ENCODE results near the gene SLC5A11.
"Not testable (repeated sequence)": the region's sequence is repeated elsewhere in the genome, so short reads cannot be mapped to it uniquely, and the experiment has no call there.

SLC5A11 gene

DNA sequence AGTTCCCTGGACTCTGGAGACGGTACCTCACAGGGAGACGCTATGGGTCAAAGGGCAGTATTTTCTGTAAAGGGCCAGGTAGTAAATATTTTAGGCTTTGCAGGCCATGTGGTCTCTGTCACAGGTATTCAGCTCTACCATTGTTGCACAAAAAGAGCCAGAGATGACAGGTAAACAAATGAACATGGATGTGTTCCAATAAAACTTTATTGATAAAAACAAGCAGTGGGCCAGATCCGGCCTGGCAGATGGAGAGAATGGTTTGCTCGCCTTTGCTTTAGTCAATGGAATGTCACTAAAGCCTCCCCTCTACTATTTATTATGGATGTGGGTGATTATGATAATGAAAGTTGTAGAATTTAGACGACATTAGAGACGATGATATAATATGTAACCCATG is 8.9 kb upstream of the SLC5A11 start:
- no peak for DNase-seq

DNA sequence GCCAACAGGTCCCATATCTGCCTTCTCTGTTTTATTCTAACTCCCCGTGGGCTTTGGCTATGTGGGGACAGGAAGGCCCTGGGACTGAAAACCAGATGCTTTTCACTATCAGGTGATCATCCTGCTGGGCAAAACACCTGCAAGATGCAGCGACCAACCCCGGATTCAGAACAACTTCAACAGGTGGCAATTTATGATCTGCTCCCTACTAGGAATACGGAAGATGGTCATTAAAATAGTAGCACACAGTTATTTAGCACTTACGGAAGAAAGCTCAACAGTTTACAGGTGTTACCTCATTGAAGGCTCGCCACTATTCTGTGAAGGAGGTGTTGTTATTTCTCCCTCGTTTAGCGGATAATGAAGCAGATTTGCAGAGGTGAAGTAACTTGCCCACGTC is 7.8 kb upstream of the SLC5A11 start:
- no peak for DNase-seq

DNA sequence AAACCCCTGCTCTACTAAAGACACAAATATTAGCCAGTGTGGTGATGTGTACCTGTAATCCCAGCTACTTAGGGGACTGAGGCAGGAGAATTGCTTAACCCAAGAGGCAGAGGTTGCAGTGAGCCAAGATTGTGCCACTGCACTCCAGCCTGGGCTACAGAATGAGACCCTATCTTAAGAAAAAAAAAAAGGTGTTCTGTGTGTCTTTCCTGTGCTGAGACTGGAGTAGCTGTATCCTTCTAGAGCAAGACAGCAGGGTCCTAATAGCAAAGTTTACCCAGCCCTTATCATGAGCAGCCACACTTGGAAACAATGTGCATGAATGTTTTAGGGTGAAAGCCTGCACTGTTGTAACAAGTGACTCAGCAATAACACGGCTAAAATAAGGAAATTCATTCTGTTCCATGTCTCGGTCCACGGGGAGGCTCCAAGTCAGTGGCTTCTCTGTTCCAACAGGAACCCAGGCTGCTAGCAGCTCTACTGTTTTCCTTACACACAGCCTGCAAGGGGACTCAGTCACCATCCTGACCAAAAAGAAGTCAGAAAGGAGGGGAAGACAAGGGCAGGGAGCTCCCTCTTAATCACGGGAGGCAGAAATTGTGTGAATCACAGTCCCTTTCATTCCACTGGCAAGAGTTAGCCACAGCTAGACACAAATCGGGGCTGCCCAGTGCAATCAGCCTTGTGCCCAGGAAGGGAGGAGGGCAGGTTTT is 7.1 kb upstream of the SLC5A11 start:
- no peak for DNase-seq

DNA sequence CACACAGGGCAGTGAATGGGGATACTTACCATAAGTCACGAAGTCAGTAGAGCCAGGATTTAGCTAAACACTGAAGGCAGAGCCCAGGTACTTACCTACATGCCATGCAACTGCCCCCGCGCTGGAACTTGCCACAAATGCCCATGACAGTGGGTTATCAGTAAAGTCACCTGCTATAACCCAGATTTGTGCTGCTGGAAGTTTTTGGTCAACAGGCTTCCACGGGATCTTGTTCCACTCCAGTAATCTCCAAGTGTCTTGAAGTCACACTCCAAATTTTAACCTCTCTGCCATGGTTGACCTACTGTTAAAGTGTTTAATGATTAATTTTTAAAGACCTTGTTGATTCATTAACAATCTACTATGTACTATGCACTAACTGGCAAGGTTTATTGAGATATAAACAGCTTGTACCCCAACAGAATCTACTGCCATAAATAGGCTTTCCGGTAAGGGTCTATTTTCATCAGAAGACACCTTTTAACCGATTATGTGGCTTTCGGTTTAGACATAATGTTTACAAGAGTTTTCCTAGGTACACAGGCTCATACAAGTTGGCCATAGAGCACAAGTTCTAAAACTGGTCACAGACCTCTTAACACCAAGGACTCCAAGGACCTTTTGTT is 6.3 kb upstream of the SLC5A11 start:
- DNase-seq, result no peak

DNA sequence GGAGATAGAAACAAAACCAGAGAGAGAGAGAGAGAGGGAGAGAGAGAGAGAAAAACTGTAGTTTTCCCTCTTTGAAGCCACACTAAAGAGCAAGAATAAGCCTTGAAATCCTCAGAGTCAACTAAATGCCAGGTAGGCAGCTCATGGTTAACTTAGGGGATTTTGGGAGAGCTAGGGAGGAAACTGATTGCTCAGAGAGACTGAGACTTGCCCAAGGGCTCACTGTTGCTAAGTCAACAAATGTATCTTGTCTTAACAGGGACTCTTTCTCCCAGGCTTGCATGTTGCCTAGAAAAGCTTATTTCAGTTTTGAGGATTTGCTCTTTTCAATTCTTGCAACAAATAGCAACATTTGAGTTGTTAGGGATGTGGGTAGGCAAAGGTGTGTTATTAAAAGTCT is 4.5 kb upstream of the SLC5A11 start:
- no peak for DNase-seq

DNA sequence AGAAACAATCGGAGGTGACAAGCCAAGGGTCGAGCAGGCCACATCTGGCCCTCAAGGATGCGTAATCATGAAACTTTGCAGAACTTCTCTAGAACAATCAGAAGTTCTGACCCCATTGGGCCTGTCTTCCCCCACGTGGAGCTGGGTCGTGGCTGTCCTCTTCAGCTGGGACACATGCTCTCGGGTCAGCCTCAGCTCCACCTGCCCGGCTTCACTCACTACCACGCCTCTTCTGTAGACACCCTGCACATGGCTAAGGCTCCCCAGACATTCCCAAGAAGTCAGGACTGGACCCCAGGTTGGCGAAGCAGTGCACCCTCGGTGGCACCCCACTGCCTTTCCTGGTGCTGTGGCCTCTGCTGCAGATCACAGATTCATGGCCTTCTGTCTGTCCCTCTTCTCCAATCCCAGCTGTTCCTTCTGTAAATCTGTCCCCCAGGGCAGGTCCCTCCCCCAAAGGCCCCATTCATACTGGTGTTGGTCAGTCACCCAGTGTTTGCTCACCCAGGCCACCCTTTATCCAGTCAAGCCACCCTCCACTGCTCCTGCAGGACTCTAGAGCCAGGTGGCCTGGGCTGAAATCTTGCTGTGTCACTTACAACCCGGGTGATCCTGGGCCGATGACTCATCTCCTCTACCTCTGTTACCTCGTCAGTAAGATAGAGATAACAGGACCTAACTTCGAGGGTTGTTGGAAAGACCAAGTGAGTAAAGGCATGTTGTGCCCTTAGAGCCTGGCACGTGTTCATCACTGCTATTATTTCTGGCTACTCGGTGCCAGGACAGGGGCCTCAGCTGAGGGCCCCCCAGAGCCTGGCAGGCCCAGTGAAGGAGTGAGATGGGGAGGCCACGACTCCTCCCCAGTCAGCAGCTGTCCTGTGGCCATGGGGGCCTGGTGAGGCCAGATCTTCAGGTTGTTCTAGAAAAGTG is 1.4 kb upstream of the SLC5A11 start:
- no peak for DNase-seq

DNA sequence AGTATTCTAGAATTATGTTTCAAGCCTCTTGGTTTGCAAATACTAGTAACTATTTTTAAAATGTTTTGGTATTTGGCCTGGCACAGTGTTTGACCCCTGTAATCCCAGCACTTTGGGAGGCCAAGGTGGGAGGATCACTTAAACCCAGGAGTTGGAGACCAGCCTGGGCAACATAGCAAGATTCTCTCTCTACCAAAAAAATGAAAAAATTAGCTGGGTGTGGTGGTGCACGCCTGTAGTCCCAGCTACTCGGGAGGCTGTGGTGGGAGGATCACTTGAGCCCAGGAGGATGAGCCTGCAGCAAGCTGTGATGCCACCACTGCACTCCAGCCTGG is 765 bp upstream of the SLC5A11 start:
- not testable (repeated sequence) for DNase-seq

DNA sequence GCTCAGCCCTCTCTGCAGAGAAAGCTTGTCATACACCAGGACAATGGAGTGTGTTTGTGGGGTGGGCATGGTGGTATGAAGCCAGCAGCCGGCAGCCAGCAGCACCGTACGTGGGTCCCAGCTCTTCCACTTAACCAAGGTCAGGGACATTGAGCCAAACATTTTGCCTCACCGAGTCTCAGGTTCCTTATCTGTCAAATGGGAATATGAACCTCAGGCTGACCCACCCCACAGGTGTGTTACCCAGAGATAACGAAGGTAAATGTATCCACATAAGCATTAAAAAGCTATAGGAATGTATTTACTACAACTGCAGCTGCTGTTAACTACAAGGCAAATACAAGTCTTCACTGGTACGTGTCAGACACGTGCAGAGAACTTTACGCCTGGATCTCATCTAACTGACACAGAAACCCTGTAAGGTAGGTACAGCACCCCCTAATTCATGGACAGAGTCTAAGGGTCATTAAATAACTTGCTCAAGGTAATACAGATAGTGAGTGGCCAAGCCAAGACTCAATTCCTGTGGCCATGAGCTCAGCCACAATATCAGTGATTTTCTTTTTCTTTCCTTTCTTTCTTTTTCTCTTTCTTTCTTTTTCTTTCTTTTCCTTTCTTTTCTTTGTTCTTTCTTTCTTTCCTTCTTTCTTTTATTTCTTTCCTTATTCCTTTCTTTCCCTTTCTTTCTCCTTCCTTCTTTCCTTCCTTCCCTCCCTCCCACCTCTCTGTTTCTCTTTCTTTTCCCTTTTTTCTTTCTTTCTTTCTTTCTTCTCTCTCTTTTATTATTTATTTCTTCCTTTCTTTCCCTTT is 990 bp downstream of the SLC5A11 start:
- DNase-seq, result no peak

DNA sequence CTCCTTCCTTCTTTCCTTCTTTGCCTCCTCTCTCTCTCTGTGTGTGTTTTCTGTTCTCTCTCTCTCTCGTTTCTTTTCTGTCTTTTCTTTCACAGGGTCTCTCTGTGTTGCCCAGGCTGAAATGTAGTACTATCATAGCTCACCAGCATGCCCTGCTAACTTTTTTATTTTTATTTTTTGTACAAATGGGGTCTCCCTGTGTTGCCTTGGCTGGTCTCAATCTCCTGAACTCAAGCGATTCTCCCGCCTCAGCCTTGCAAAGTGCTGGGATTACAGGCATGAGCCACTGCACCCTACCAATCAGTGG is 1.5 kb downstream of the SLC5A11 start:
- no peak for DNase-seq

DNA sequence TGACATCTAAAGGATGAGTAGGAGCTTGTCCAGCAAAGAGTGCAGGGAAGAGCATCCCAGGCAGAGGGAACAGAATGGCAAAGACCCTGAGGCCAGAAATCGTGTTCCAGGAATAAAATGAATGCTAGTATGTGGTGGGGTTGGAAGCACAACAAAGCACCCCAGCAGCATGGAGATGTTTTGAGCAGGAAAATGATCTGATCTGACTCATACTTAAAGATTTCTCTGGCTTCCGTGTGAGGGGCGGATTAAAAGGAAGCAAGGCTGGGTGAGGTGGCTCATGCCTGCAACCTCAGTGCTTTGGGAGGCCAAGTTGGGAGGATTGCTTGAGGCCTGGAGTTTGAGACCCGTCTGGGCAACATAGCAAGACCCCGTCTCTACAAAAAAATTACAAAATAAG is 2.3 kb downstream of the SLC5A11 start:
- no peak for DNase-seq

DNA sequence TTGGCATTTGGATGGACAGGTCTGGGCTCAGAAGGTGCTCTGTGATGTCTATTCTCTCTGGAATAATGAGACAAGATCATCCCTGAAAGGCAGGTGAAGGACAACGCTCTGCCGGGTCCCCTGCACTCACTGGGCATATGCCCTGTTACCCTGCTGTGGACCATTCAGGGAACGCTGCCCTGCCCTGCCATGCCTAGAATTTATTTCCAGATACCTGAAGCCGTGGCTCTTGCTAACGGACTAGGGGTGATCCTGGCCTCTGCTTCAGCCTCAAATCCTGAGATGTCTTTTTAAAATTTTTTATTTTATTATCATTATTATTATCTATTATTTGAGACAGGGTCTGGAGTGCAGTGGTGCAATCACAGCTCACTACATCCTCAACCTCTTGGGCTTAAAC is 3.9 kb downstream of the SLC5A11 start:
- no peak for DNase-seq

DNA sequence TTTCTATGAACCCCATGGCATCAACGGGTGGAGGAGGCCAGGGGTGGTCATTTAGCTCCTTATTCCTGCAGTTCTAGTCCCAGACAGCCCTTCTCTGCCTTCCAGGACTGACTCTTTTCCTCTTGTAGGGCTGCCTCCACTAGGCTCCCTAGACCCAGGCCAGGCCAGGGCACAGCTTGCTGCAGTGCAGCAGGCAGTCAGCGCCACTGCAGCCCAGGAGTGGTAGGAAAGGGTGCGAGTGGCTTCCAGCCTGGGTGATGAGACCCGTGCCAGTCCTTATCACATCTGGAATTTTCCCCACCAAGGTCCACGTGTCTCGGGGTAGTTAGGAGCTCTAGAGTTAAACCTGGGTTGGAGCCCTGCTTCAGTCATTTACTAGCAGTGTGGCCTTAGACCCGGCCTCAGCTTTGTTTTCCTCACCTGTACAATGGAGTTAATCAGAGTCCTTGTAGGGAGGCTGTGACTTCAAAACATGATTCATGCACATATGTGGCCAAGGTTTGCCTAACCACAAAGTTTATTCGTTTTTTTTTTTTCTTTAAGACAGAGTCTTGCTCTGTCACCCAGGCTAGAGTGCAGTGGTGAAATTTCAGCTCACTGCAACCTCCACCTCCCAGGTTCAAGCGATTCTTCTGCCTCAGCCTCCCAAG is 4.7 kb downstream of the SLC5A11 start:
- no peak for DNase-seq

DNA sequence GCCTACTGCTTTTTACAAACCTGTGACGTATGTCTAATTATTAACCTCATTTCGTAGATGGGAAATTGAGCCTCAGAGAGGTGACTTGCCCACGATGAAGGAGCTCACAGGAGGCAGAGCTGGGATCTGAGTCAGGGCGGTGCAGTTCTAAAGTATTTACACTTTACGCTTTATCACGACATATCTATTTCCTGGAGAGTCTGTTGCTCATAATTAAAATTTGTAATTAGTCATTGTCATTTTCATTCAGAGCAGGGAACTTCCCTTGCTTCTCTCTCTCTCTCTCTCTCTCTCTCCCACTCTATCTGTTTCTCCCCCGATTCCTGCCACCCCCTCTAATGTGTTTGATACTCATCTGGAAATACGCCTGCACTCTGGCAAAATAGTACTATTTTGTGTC is 5.9 kb downstream of the SLC5A11 start:
- DNase-seq, result no peak

DNA sequence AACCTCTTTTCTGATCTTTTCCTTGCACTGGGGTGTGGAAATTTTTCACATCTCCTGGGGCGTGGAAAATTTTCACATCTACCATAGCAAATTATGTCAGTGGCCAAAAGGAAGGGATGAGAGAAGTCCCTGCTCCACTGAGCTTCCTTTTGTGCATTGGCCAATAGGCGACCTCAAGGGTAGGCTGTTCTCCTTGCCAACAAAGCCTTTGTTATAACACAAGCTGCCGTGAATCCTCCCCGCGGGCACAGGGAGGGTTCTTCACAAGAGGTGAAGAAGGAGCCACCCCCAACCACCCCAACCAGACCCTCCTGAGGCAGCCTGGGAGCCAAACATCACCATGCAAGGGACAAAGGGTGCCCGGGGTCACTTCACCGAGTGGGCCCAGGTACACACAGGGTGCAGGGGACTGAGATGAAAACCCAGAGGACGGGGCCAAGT is 6.5 kb downstream of the SLC5A11 start:
- no peak for DNase-seq

DNA sequence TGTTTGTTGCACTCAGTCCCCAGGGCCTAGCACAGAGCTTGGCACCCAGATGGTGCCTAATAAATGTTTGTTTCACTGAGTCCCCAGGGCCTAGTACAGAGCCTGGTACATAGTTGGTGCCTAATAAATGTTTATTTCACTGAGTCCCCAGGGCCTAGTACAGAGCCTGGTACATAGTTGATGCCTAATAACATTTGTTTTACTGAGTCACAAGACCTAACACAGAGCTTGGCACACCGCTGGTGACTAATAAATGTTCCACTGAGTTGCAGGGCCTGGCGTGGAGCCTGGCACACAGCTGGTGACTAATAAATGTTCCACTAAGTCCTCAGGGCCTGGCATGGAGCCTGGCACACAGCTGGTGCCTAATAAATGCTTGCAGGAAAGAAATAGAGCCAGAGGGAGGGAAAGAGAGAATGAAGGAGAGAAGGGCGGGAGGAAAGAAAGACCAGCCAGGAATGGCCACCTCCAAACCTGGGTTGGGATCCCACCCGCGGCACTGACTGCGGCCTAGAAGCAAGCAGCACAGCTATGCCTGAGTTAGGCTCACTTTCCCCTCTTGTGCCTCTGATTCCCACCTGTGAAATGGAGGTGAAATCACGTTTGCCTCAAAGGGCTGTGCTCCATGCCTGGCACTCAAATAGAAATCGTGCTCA is 7.5 kb downstream of the SLC5A11 start:
- no peak for DNase-seq

DNA sequence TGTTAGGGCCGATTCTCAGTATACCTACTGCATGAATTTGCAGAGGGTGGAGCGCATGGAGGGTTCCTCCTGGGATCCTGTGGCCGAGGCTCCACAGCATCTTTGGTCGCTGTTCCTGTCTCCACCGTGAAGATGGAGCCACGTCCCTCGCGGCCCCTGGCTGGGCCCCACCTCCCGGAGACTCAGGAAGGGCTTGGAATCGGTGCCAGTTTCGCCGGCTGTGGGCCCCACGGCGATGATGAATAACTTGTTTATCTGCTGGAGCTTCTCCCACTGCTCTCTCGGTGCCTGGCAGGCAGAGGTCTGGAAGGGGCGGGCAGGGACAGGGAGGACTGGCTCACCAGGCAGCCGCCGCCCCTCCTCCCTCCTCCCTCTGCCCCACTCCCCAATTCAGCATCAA is 8.1 kb downstream of the SLC5A11 start:
- DNase-seq, result no peak

DNA sequence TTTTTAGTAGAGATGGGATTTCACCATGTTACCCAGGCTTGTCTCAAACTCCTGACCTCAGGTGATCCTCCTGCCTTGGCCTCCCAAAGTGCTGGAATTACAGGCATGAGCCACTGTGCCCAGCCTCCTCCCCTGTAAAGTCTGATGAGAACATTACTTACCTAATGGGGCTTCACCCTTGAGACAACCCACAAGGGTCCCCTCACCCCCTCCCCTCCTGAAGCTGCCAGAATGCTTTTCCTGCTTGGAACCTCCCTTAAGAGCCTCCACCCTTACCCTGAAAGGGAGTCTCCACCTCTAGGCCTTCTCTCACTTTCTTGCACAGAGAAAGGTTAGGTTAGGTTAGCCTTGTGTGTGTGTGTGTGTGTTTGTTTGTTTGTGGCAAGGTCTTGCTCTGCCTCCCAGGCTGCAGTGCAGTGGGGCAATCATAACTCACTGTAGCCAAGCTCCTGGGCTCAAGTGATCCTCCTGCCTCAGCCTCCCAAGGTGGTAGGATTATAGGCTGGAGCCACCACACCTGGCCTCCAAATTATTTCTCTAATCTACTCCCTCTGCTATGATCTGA is 8.9 kb downstream of the SLC5A11 start:
- DNase-seq, result no peak

DNA sequence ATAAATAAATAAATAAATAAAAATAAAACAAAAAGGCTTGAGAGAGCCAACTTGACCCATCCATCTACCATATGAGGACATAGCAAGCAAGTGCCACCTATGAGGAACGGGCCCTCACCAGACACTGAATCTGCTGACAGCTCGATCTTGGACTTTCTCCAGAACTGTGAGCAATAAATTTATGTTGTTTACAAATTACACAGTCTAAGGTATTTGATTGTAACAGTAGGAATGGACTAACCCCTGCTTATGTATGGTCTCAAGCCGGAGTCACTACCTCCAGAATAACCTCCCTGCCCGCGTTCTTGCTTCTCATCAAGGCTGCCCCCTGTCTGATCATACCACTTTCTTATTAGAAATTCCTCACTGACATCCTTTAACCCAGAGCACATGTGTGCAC is 9.9 kb downstream of the SLC5A11 start:
- DNase-seq, result no peak

DNA sequence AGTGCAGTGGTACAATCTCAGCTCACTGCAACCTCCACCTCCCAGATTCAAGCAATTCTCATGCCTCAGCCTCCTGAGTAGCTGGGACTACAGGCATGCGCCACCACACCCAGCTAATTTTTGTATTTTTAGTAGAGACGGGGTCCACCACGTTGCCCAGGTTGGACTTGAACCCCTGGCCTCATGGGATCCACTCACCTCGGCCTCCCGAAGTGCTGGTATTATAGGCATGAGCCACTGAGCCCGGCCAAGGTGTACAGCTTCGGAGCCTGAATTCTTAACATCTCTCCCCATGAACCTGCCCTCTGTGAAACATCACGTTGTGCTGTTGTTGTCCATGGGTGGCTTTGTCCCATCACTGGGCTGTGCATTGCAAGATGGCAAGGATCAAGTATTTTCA is 11.1 kb downstream of the SLC5A11 start:
- DNase-seq, result not testable (repeated sequence)

DNA sequence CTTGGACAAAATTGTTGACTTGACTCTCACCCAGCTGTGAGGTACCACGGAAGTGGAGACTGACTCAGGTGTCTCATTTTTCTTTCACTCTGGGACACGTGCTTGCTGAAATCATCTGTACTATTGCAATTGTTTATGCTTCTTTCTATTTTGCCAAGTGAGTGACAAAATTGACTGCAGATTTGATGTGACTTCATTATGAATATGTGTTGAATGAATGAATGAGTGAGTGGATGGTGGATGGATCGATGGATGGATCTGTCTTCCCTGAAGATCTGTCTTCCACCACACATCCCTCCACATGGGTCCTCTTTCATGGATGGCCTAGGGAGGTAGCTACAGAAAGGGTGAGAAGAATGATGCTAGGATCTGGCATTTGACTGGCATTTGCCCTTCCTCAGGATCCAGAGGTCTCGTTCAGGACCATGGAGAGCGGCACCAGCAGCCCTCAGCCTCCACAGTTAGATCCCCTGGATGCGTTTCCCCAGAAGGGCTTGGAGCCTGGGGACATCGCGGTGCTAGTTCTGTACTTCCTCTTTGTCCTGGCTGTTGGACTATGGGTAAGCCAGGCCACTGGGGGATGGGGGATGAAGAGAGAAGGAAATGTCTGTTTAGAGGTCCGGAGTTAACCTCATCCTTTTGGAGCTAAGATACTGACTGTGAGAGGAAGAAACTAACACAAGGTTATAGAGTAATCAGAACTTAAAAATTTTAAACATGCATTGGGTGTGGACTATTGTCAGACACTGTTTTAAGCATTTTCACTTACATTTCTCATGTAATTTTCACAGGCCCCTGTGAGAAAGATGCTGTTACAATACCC is 12.7 kb downstream of the SLC5A11 start:
- DNase-seq, result peak in 4 of 6 experiments; percentile 1 to 48 (median 26)

DNA sequence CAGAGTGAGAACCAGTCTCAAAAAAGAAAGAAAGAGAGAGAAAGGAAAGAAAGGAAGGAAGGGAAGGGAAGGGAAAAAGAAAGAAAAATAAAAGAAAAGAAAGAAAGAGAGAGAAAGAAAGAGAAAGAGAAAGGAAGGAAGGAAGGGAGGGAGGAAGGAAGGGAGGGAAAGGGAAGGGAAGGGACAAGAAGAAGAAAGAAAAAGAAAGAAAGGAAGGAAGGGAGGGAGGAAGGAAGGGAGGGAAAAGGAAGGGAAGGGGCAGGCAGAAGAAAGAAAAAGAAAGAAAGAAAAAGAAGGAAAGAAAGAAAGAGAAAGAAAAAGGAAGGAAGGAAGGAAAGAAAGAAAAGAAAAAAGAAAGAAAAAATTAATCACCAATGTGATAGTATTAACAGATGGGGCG is 15.7 kb downstream of the SLC5A11 start:
- no peak for DNase-seq
